Tibial nerve (tissue), 3 donors: Measurements from ENCODE around the gene IL1A.

Experiments used
- POLR2A ChIP-seq, 2 donors: fragments of 450-650 bp; IDR thresholded peaks; one replicate each; pipeline ENCODE4 v1.6.1; 2017; ENCODE audit warnings: antibody characterized with exemption in 2 of 2, mild to moderate bottlenecking in 2 of 2, moderate library complexity in 2 of 2
- TF ChIP-seq, protein P1 (sequence below), 5 experiments: fragments of 200-600 bp in 3 of 5; fragments of 450-650 bp in 2 of 5; sonication (generic) in 3 of 5; IDR thresholded peaks; one replicate each; pipeline ENCODE4 v1.5.1; 2016 to 2019; ENCODE audit warnings: antibody characterized with exemption in 5 of 5, mild to moderate bottlenecking in 3 of 5, moderate library complexity in 2 of 5

GRCh38 chr2:112827009-112827408, 42.7 kb upstream of the IL1A start:
- TF ChIP-seq, protein P1, sequence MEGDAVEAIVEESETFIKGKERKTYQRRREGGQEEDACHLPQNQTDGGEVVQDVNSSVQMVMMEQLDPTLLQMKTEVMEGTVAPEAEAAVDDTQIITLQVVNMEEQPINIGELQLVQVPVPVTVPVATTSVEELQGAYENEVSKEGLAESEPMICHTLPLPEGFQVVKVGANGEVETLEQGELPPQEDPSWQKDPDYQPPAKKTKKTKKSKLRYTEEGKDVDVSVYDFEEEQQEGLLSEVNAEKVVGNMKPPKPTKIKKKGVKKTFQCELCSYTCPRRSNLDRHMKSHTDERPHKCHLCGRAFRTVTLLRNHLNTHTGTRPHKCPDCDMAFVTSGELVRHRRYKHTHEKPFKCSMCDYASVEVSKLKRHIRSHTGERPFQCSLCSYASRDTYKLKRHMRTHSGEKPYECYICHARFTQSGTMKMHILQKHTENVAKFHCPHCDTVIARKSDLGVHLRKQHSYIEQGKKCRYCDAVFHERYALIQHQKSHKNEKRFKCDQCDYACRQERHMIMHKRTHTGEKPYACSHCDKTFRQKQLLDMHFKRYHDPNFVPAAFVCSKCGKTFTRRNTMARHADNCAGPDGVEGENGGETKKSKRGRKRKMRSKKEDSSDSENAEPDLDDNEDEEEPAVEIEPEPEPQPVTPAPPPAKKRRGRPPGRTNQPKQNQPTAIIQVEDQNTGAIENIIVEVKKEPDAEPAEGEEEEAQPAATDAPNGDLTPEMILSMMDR (IDR thresholded peaks at IDR 0.05) = no peak
- TF ChIP-seq POLR2A (IDR thresholded peaks at IDR 0.05) = no peak
